Fibroblast of the aortic adventitia (primary cell): ENCODE results near the gene ITGB6. TPM values are rescaled to one million over a fixed set of nuclear protein-coding genes. Genes with fewer than 3 reads are reported as not detected.

Source experiments
- DNase-seq: peaks from one replicate; pipeline ENCODE4 v3.0.0-alpha.2; 2010; ENCODE audit warnings: low read depth
- H3K4me3 ChIP-seq: 2 replicates; pipeline ENCODE4 v1.5.1; 2011; ENCODE audit warnings: low read depth, mild to moderate bottlenecking, control low read depth, low read length, moderate library complexity
- CTCF ChIP-seq: IDR thresholded peaks from 2 replicates; pipeline ENCODE4 v1.5.1; 2011; ENCODE audit warnings: mild to moderate bottlenecking, low read length, control low read depth, inconsistent platforms; ENCODE audit not compliant: insufficient read depth
- total RNA-seq: library from RNA; depleted of rRNA; stranded (reverse); fragments of >200 nt; gene quantifications from 2 replicates; pipeline ENCODE4 v1.2.3, GENCODE V29; 2012; ENCODE audit warnings: low replicate concordance

ITGB6 gene
- total RNA-seq, 1 donor = under 0.01 TPM

DNA sequence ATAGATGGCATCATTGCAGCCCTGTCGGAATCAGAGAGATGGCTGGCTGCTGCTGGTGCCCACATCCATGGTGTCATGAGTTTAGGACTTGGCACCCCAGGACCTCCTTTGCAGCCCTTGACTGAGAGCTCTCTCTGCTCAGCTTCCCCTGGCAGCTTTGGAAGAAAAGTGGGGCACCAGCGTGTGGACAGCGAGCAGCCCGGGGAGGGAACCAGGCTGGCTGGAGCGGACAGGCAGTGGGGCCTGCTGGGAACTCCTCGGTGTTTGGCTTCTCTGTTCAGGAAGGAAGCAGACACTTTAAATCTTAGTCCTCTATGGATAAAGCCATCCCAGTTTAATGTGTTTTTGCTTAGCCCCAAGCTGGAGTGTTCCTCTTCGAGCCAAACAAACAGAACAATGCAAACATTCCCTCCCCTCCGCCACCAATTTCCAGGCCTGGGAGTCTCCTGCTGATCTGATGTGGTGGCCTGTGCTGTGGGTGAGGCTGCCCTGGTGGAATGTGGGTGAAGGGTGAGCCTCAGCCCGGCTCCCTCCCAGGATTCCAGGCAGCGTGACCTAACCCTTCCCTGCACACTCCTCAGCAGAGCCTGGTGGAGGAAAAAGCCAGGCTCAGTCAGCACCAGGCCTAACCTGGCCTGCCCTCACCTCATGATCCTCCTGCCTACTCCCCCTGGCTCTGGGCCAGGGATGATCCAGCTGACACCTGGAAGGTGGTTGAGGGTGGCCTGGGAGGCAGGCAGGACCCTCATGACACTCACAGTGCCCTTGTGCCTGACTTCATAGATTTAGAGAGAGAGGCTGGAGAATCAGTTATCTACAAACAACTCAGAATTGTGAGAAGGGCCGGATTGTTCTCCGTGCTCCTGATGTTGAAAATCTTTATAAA is 21.6 kb upstream of the ITGB6 start:
- TF ChIP-seq CTCF = no peak
- peak; percentile 67 for DNase-seq
- no peak overlapping the region for H3K4me3 ChIP-seq

- no peak for TF ChIP-seq CTCF
- H3K4me3 ChIP-seq = no peak overlapping the region
- DNase-seq = no peak
Measured at GRCh38 chr2:160220545-160221009, 20.5 kb upstream of the ITGB6 start.

GRCh38 chr2:160220026-160220425 is 20.0 kb upstream of the ITGB6 start:
- no peak for TF ChIP-seq CTCF
- no peak overlapping the region for H3K4me3 ChIP-seq
- DNase-seq = no peak

DNA sequence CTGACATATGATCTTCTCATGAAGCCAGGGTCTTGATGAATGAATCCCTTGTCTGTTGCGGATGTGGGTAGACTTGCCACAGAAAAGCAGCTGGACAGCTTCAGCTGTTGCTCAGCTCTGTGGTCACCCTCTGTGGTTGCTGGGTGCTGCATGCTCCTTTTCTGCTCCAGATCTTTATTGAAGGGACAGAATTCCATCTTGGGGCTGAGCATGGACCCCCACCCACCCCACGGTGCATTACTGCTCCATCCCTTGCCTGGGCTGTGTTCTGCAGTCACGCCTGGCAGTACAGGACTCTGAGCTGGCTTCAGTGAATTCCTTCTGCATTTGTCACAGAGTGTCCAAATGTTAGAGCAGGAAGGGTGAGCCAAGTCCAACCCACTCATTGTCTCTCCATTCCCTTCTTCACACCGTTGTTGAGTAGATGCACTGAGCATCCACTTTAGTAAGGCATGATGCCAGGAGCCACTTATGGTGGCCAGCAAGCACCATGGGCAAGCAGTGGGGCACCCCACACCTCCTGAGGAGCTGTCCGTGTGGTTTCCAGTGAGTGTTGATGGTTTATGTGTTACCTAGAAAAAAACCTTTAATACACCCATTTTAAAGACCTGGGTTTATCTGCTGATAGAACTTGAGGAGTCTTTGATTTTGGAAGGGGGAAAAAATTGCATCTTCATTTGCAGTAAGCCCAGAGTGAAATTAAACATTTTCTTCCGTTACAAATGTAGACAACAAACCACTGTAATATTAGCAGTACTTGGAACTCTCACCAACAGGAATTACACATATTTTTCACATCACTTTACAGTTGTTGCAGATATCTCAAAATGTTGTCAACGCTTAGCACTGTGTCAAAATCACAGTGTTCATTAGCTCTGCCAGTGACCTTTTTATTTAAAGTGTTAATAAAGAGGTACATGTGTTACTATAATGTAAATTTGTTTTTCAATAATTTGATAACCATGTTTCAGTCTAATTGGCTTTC is 14.7 kb upstream of the ITGB6 start:
- no peak overlapping the region for H3K4me3 ChIP-seq
- TF ChIP-seq CTCF = no peak
- DNase-seq = peak; percentile 91

DNA sequence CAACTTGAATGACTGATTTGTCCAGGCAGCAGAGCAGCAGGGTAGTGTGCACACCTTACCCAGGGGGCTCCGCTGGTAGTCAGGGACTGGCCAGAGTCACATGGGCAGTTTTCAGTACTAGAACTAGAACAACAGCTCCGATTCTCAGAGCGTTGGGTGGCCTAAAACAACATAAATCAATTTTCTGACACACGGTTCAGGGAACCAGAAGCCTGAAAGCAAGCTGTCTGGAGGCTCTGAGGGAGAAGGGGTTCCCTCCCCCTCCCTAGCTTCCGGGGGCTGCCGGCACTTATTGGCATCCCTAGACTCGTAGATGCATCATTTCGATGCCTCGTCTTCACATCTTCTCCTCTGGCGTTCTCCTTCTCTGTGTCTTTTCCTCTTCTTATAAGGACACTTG is 13.4 kb upstream of the ITGB6 start:
- H3K4me3 ChIP-seq = no peak overlapping the region

More for the DNA sequence above, 13.4 kb upstream of the ITGB6 start:
- TF ChIP-seq CTCF = no peak
- no peak for DNase-seq
